ENCODE data around the gene RHBDL1.

The RHBDL1 gene

DNA sequence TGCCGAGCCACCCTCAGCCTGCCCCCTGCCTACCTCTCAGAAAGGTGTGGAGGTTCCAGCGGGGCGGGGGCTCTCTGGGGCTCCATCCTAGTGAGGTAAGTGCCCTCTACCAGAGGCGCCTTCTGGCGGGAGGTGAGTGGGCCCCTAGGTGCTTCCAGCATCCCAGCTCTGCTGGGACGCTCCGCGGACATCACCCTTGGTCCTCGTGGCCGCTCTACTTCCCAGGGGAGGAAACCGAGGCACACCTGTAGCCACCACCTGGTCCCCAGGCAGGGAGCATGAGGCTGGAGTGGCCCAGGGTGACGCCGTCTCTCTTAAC is 32.5 kb upstream of the RHBDL1 start:
- TF ChIP-seq, protein P1, sequence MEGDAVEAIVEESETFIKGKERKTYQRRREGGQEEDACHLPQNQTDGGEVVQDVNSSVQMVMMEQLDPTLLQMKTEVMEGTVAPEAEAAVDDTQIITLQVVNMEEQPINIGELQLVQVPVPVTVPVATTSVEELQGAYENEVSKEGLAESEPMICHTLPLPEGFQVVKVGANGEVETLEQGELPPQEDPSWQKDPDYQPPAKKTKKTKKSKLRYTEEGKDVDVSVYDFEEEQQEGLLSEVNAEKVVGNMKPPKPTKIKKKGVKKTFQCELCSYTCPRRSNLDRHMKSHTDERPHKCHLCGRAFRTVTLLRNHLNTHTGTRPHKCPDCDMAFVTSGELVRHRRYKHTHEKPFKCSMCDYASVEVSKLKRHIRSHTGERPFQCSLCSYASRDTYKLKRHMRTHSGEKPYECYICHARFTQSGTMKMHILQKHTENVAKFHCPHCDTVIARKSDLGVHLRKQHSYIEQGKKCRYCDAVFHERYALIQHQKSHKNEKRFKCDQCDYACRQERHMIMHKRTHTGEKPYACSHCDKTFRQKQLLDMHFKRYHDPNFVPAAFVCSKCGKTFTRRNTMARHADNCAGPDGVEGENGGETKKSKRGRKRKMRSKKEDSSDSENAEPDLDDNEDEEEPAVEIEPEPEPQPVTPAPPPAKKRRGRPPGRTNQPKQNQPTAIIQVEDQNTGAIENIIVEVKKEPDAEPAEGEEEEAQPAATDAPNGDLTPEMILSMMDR (IDR thresholded peaks at IDR 0.05; ENCODE audit: low read depth, low read length, missing control alignments), result no peak
- H3K4me3 ChIP-seq (ENCODE audit: low read depth, low read length), result peak overlapping the region; percentile 79
- DNase-seq (ENCODE audit: low read depth), result no peak

DNA sequence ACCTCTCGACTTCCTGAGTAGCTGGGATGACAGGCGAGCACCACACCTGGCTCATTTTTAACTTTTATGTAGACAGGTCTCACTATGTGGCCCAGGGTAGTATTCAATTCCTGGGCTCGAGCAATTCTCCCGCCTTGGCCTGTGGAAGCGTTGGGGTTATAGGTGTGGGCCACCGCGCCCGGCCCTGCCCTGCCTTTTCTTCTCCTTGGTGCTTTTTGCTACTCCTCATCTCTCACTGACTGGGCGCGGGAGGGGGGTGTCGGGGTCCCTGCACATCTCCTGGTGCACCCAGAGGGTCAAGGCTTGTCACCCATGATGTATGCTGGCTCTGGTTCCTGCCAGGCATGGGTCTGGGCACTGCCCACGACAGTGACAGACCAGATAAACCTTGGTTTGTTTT is 30.9 kb upstream of the RHBDL1 start:
- no peak overlapping the region for H3K4me3 ChIP-seq (ENCODE audit: low read depth, low read length)
- TF ChIP-seq, protein P1 (IDR thresholded peaks at IDR 0.05; ENCODE audit: low read depth, low read length, missing control alignments), result no peak
- no peak for DNase-seq (ENCODE audit: low read depth)

DNA sequence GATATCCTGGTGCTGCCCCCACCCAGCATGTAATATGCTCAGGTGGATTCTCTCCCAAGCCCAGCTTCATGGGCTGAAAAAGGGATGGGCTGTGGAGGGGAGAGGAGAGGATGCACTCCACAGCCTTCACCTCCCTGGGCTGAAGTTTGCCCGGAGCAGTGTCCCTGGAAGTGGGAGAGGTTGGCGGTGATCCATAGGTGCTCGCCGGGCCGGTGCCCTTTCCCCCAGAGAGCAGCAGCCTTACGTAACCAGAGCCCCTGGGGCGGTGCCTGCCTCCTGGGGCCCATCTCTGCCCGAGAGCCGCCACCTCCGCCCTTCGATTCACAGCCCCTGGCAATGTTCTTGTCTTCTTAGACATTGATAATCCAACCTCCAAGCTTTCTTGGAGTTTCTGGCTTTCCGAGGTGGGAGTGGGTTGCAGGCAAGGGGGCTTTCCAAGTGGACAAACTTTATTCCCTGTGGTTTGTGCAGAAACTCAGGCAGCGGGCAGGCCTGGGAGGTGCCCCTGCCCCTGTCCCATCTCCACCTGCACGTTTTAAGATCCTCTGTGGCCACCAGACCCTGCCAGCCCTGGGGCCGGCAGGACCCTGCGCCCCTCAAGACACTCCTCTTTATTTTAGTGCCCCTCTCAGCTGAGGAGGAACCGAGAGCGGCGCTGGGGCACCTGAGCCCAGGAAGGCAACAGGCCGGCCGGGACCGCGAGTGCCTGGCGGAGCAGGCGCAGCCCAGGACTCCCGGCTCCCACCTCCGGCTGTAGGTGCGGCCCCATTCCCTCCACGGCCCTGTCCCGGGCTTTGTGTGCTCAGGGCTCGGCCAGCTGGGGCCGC is 29.4 kb upstream of the RHBDL1 start:
- no peak for DNase-seq (ENCODE audit: low read depth)
- H3K4me3 ChIP-seq (ENCODE audit: low read depth, low read length), result no peak overlapping the region
- TF ChIP-seq, protein P1 (IDR thresholded peaks at IDR 0.05; ENCODE audit: low read depth, low read length, missing control alignments), result no peak

DNA sequence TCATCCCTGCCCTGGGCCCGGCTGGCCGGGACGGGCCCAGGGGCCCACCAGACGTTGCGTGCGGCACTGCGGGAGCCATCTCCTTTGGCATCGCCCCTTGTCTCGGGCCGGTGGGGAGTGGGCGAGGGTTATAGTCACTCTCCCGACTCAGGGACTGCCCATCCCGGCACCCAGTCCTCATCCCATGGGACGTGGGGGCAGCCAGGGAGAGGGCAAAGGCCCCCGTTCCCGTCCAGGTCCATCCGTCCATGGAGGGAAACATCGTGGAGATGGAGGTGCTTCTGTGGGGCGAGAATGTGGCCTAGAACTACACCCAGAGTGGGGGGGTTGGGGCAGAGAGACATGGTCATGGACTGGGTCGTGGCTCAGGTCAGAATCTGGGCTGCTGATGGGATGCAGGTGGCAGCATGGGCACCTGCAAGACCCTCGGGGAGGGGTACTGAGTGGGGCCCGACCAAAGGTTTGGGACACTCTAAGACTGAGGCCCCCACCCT is 28.7 kb upstream of the RHBDL1 start:
- H3K4me3 ChIP-seq (ENCODE audit: low read depth, low read length), result no peak overlapping the region
- TF ChIP-seq, protein P1 (IDR thresholded peaks at IDR 0.05; ENCODE audit: low read depth, low read length, missing control alignments), result no peak
- DNase-seq (ENCODE audit: low read depth), result no peak

DNA sequence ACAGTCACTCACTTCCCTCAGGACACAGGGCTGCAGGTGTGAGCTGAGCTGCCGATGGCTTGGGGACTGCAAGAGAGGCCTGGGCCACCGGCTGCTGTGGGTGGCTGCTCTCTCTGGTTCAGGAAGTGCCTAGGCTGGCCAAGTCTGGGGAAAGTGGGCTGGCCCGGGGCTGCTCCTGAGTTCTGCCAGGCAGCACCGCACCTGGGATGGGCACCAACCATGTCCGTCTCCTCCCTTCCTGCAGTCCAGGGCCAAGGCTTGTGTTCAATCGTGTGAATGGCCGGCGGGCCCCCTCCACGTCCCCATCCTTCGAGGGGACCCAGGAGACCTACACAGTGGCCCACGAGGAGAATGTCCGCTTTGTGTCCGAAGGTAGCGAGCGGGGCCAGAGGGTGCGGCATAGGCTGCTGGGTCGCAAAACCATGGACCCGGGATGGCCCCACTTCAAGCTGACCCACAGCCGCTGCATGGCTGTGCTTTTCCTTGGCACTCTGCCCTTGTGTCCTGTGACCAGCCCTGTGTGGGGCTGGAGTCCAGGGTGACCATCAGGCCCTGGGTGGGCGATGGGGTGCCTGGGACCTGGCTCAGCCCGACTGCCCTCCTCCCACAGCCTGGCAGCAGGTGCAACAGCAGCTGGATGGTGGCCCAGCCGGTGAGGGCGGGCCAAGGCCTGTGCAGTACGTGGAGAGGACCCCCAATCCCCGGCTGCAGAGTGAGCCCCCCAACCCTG is 28.1 kb upstream of the RHBDL1 start:
- DNase-seq (ENCODE audit: low read depth), result no peak
- H3K4me3 ChIP-seq (ENCODE audit: low read depth, low read length), result peak overlapping the region; percentile 86
- TF ChIP-seq, protein P1 (IDR thresholded peaks at IDR 0.05; ENCODE audit: low read depth, low read length, missing control alignments), result no peak

DNA sequence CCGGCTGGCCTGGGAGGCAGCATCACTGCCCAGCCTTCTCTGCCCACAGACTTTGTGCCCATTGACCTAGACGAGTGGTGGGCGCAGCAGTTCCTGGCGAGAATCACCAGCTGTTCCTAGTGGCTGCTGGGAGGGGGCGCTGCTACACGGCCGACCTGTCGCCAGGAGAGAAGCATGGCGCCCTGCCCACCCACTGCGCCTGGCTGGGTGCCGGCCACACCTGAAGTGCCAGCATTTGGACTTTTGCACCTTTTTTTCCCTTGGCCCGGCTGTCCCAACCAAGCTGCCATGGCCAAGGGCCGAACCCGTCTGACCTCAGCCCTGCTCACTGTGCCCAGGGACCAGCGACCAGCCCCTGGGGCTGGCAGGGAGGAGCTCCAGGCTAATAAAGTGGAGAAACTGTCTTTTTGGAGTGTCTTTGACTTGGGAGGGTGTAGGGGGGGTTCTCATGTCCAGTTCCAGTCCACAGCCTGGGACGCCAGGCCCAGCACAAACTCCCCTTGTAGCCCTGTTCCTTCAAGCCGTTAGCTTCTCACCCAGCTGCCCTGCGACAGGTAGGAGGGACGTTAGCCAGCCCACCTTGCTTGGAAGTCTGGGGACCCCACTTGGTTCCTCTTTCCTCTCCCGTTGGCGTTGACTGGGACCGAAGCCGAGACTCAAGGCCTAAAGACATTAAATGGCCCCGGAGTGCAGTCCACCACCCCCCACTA is 27.2 kb upstream of the RHBDL1 start:
- H3K4me3 ChIP-seq (ENCODE audit: low read depth, low read length), result peak overlapping the region; percentile 86
- TF ChIP-seq, protein P1 (IDR thresholded peaks at IDR 0.05; ENCODE audit: low read depth, low read length, missing control alignments), result peak; percentile 75
- no peak for DNase-seq (ENCODE audit: low read depth)

Data from GM12864 (cell line).